Ascending aorta (tissue), 2 donors: ENCODE measurements around the gene OLR1. TPM values are rescaled to one million over a fixed set of nuclear protein-coding genes. Genes with fewer than 3 reads are reported as not detected.
"Not testable (repeated sequence)": the region's sequence is repeated elsewhere in the genome, so short reads cannot be mapped to it uniquely, and the experiment has no call there.

Experiments used
- DNase-seq, 2 donors: peaks; one replicate each; pipeline ENCODE4 v3.0.0-alpha.2; 2019; ENCODE audit warnings: low spot score in 2 of 2
- H3K27ac ChIP-seq, 2 donors: fragments of 200-600 bp; sonication (generic); one replicate each; pipeline ENCODE4 v1.5.1; 2016 to 2017; ENCODE audit warnings: mild to moderate bottlenecking in 1 of 2
- H3K27me3 ChIP-seq: fragments of 200-600 bp; sonication (generic); one replicate; pipeline ENCODE4 v1.5.1; 2017
- H3K36me3 ChIP-seq, 2 donors: fragments of 200-600 bp; sonication (generic); one replicate each; pipeline ENCODE4 v1.5.1; 2016
- H3K4me1 ChIP-seq, 2 donors: fragments of 200-600 bp; sonication (generic); one replicate each; pipeline ENCODE4 v1.5.1; 2016 to 2017; ENCODE audit warnings: mild to moderate bottlenecking in 1 of 2
- H3K4me3 ChIP-seq, 2 donors: fragments of 200-600 bp; sonication (generic); one replicate each; pipeline ENCODE4 v1.5.1; 2016 to 2017; ENCODE audit warnings: mild to moderate bottlenecking in 1 of 2
- H3K9me3 ChIP-seq, 2 donors: fragments of 200-600 bp; sonication (generic); one replicate each; pipeline ENCODE4 v1.5.1; 2016
- intact Hi-C: fragments of 100-400 bp; cut with DNase I; formaldehyde crosslinking; loops from one replicate; pipeline ENCODE4 v1.15.1; 2023
- total RNA-seq: library from RNA; depleted of rRNA; stranded (reverse); fragments of >200 nt; gene quantifications from one replicate; pipeline ENCODE4 v1.1.0, GENCODE V29; 2016
- TF ChIP-seq, protein P1 (sequence below), 3 experiments: fragments of 200-600 bp in 2 of 3; fragments of 450-650 bp in 1 of 3; sonication (generic) in 2 of 3; IDR thresholded peaks; one replicate each; pipeline ENCODE4 v1.5.1; 2016 to 2019; ENCODE audit warnings: antibody characterized with exemption in 3 of 3, mild to moderate bottlenecking in 1 of 3, moderate library complexity in 1 of 3

The OLR1 gene
- total RNA-seq: 2.1 TPM

DNA sequence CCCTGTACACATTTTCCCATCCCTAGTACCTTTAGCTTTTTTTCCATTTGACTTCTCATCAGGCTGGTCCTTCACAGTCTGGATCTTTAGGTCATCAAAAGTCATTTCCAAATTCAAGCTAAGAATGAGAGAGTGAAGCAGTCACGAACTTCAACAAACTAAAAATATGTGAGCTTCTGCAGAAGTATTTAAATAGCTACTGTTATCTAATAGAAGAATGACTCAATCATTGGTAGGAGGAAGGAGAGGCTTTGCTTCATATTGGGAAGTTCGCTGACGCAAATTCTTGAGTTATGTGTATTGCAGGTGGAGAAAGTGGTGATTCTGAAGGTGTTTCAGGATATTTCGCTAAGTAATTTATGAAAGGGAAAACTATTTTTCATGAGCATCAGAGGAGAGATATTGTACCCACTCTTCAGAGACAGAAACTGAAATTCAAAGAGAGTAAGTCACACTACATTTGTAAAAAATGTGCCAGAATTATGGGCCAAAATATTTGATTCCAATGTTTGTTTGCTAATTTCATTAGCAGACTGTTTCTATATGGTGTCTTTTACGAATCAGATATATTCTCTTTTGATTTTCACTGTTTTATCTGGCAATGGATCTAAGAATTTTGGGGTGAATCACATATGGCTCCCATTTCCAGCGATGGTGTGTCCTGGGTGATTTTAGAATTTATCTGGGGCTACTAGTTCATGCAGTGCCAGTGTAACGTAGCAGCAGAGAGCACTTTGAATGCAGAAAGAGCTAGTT lies at the start of gene OLR1:
TSS of gene OLR1 (minus strand) at position 160 of the 756 bp plus-strand sequence. CDS start at position 105, 55 bp downstream.
- H3K4me1 ChIP-seq: no peaks in the 10 kb centered on the region
- no peak within 1 kb of the TSS for H3K4me3 ChIP-seq
- H3K27me3 ChIP-seq: no peaks in the 10 kb centered on the region
- DNase-seq: no peak
- no peak within 1 kb of the TSS for H3K27ac ChIP-seq
- H3K9me3 ChIP-seq: no peaks in the 10 kb centered on the region
- TF ChIP-seq, protein P1, sequence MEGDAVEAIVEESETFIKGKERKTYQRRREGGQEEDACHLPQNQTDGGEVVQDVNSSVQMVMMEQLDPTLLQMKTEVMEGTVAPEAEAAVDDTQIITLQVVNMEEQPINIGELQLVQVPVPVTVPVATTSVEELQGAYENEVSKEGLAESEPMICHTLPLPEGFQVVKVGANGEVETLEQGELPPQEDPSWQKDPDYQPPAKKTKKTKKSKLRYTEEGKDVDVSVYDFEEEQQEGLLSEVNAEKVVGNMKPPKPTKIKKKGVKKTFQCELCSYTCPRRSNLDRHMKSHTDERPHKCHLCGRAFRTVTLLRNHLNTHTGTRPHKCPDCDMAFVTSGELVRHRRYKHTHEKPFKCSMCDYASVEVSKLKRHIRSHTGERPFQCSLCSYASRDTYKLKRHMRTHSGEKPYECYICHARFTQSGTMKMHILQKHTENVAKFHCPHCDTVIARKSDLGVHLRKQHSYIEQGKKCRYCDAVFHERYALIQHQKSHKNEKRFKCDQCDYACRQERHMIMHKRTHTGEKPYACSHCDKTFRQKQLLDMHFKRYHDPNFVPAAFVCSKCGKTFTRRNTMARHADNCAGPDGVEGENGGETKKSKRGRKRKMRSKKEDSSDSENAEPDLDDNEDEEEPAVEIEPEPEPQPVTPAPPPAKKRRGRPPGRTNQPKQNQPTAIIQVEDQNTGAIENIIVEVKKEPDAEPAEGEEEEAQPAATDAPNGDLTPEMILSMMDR (IDR thresholded peaks at IDR 0.05): no peak
- intact Hi-C loops: no loop called here
- no peaks in the 10 kb centered on the region for H3K36me3 ChIP-seq

DNA sequence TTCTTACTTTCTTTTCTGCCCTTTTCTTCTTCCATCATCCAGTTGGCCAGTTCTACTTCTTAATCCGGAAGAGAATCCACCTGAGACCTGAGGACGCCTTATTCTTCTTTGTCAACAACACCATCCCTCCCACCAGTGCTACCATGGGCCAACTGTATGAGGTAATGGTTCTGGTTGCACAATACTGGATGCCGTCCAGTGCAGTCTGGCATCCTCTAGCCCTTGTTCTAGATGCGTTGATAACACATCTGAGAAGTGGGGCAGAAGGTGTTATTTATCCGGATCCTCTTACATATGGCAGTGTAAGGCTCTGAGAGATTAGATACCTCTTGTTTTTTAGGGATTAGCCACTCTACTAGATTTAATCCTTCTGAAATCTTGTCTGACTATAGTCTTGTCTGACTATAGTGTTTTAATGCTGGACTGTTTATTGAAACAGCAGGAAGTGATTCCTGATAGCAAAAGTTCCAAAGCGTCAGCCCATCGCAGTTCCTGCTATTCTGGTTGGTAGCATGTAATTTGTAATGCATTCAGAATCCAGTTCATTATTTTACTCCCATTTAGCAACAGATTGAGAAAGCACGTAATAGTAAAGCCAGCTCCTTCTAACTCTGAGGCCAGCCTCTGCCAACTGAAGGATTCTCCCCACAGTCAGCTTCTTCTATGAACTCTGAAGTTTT lies 48.6 kb upstream of the OLR1 start:
- Histone ChIP-seq H3K36me3 (peaks cover 44 to 67% of the 10 kb centered on the region in 2 donors), H3K27ac (peak overlapping the region; percentile 67 to 70), H3K27me3 (no peaks in the 10 kb centered on the region), H3K4me1 (peaks cover 0 to 20% of the 10 kb centered on the region in 2 donors), H3K4me3 (no peak overlapping the region), H3K9me3 (no peaks in the 10 kb centered on the region)
- TF ChIP-seq, protein P1 (IDR thresholded peaks at IDR 0.05): no peak
- DNase-seq: peak; percentile 43 to 89
- intact Hi-C loops: no loop called here

DNA sequence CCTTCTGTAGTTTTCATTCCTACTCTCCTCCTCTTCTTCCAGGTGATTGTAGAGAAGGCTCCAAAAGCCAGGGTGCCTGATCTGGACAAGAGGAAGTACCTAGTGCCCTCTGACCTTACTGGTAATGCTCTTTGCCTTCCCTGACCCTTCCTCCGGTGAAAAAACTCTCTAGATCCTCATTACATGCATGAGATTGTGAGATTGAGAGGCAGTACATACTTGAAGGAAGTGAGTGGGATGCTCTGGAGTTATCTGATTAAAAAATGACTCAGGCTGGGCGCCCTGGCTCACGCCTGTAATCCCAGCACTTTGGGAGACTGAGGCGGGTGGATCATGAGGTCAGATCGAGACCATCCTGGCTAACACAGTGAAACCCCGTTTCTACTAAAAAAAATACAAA lies 46.1 kb upstream of the OLR1 start:
- H3K27ac ChIP-seq: peak overlapping the region in 1 of 2 donors; percentile 35
- intact Hi-C loops: loop anchor here (10.0 kb wide), 3 partner anchors 957 to 1523 kb away; partner anchors contain the start of genes A2M, RIMKLB and SMIM10L1
- no peak overlapping the region for H3K4me3 ChIP-seq
- no peaks in the 10 kb centered on the region for H3K27me3 ChIP-seq
- H3K9me3 ChIP-seq: no peaks in the 10 kb centered on the region
- H3K4me1 ChIP-seq: peaks cover 0 to 22% of the 10 kb centered on the region in 2 donors
- no peak for DNase-seq
- TF ChIP-seq, protein P1 (IDR thresholded peaks at IDR 0.05): no peak
- peaks cover 32 to 54% of the 10 kb centered on the region in 2 donors for H3K36me3 ChIP-seq

DNA sequence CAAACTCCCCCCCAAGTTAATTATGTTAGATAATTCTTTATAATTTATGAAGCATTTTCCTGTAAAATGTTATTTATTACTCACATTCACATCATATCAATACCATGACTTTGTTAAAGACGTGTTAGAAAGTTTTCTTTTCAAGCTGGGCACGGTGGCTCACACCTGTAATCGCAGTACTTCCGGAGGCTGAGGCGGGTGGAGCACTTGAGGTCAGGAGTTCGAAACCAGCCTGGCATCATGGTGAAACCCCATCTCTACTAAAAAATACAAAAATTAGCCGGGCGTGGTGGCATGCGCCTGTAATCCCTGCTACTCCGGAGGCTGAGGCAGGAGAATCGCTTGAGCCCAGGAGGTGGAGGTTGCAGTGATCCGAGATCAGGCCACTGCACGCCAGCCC lies 44.0 kb upstream of the OLR1 start:
- not testable (repeated sequence) for H3K4me3 ChIP-seq, DNase-seq, H3K9me3 ChIP-seq, H3K27ac ChIP-seq, H3K27me3 ChIP-seq
- peaks cover 13 to 33% of the 10 kb centered on the region in 2 donors for H3K36me3 ChIP-seq
- intact Hi-C loops: loop anchor here (10.0 kb wide), 3 partner anchors 959 to 1521 kb away; partner anchors contain the start of genes A2M, RIMKLB and SMIM10L1
- peaks cover 0 to 25% of the 10 kb centered on the region in 2 donors for H3K4me1 ChIP-seq

DNA sequence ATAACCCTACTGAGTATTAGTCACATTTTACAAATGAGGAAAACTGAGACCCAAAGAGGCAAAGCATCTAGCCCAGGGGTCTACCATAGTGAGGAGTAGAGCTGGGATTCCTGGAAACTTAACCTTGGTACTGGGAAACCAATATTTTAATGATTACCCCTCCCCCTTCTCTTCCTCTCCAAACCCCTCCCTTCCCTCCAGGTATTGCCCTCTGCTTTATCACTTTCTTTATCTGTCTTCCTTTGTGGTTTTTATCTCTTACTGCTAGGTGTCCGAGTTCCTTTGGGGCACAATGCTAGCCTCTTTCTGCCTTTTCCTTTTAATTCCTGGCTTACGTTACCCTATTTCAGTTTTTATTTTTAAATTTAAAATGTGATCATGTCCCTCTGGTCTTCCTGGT lies 43.5 kb upstream of the OLR1 start:
- Histone ChIP-seq H3K9me3 (no peaks in the 10 kb centered on the region), H3K36me3 (peaks cover 13 to 28% of the 10 kb centered on the region in 2 donors), H3K27ac (peak overlapping the region; percentile 99 to 100), H3K4me1 (peaks cover 0 to 23% of the 10 kb centered on the region in 2 donors), H3K27me3 (no peaks in the 10 kb centered on the region), H3K4me3 (peak overlapping the region; percentile 90 to 93)
- intact Hi-C loops: loop anchor here (10.0 kb wide), 3 partner anchors 959 to 1521 kb away; partner anchors contain the start of genes A2M, RIMKLB and SMIM10L1
- no peak for DNase-seq
- TF ChIP-seq, protein P1 (IDR thresholded peaks at IDR 0.05): no peak

DNA sequence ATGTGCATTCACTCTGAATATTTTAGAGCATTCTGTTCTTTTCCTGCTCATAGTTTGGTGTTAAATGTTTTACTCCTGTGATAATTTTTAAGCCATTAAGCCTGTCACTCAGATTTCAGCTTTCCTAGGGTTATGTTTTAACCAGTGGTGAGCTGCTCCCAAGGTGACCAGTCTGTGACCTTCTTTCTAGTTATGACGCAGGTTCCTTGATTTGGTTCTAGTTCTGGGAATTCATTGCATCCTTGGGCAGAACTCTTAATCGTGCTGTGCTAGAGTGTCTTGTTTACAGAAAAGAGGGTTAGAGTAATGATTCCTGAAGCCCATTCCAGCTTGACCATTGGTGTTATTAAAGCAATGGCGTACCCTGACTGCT lies 42.9 kb upstream of the OLR1 start:
- peaks cover 0 to 19% of the 10 kb centered on the region in 2 donors for H3K4me1 ChIP-seq
- intact Hi-C loops: loop anchor here (5.0 to 10.0 kb wide), 4 partner anchors 147 to 1520 kb away; partner anchors contain the start of genes A2M, RIMKLB and SMIM10L1
- DNase-seq: no peak
- TF ChIP-seq, protein P1 (IDR thresholded peaks at IDR 0.05): no peak
- H3K36me3 ChIP-seq: peaks cover 13 to 23% of the 10 kb centered on the region in 2 donors
- H3K27me3 ChIP-seq: no peaks in the 10 kb centered on the region
- no peaks in the 10 kb centered on the region for H3K9me3 ChIP-seq
- H3K27ac ChIP-seq: peak overlapping the region; percentile 99 to 100
- H3K4me3 ChIP-seq: peak overlapping the region; percentile 90 to 93
